ENCODE results near the gene PHPT1. TPM values are rescaled to one million over a fixed set of nuclear protein-coding genes. Genes with fewer than 3 reads are reported as not detected.
"Not testable (repeated sequence)": the region's sequence is repeated elsewhere in the genome, so short reads cannot be mapped to it uniquely, and the experiment has no call there.

PHPT1 gene
- total RNA-seq, 4 donors from 2014 or later, result 43.4 to 84.1 (median 53.9) TPM

GRCh38 chr9:136835162-136835931 lies 13.9 kb upstream of the PHPT1 start:
- intact Hi-C loops (cut with DNase I), result no loop called here
- peaks cover 29 to 92% (median 80%) of the 10 kb centered on the region in 4 donors for H3K36me3 ChIP-seq
- no peak overlapping the region for H3K27ac ChIP-seq (replicated peaks in 1 of 4)
- peaks cover 0 to 1% (median under 1%) of the 10 kb centered on the region in 4 donors for H3K4me1 ChIP-seq
- TF ChIP-seq POLR2A (IDR thresholded peaks at IDR 0.05; ENCODE audit: low read depth) (no peak), EP300 (IDR thresholded peaks at IDR 0.05) (no peak), POLR2AphosphoS5 (IDR thresholded peaks at IDR 0.05) (no peak), CTCF (IDR thresholded peaks at IDR 0.05) (no peak)
- H3K4me3 ChIP-seq, result no peak overlapping the region
- no peak for DNase-seq (ENCODE audit: extremely low spot score)
- no peaks in the 10 kb centered on the region for H3K9me3 ChIP-seq
- H3K27me3 ChIP-seq, result no peaks in the 10 kb centered on the region
- 89% methylated on average over 29 of the region's 36 CpGs for WGBS

- H3K36me3 ChIP-seq, result peaks cover 24 to 92% (median 78%) of the 10 kb centered on the region in 4 donors
- 98% methylated on average over 12 of the region's 21 CpGs for WGBS
- TF ChIP-seq EP300 (IDR thresholded peaks at IDR 0.05) (no peak), CTCF (IDR thresholded peaks at IDR 0.05) (no peak), POLR2A (IDR thresholded peaks at IDR 0.05; ENCODE audit: low read depth) (no peak), POLR2AphosphoS5 (IDR thresholded peaks at IDR 0.05) (no peak)
Measured at GRCh38 chr9:136835932-136836904, 13.0 kb upstream of the PHPT1 start.

GRCh38 chr9:136837146-136837855 lies 11.9 kb upstream of the PHPT1 start:
- TF ChIP-seq CTCF (IDR thresholded peaks at IDR 0.05), result no peak
- no peak for TF ChIP-seq POLR2A (IDR thresholded peaks at IDR 0.05; ENCODE audit: low read depth)
- TF ChIP-seq EP300 (IDR thresholded peaks at IDR 0.05), result no peak
- no peak for TF ChIP-seq POLR2AphosphoS5 (IDR thresholded peaks at IDR 0.05)
- WGBS, result 91% methylated on average over 20 of the region's 27 CpGs
- intact Hi-C loops (cut with DNase I), result no loop called here

More at GRCh38 chr9:136835932-136836904, 13.0 kb upstream of the PHPT1 start:
- no peak for DNase-seq (ENCODE audit: extremely low spot score)
- no peak overlapping the region for H3K4me3 ChIP-seq
- no peak overlapping the region for H3K27ac ChIP-seq (replicated peaks in 1 of 4)
- peaks cover 1 to 10% (median 8%) of the 10 kb centered on the region in 4 donors for H3K4me1 ChIP-seq
- H3K9me3 ChIP-seq, result no peaks in the 10 kb centered on the region
- intact Hi-C loops (cut with DNase I), result no loop called here
- H3K27me3 ChIP-seq, result no peaks in the 10 kb centered on the region

GRCh38 chr9:136837856-136838277 lies 11.3 kb upstream of the PHPT1 start:
- WGBS, result 89% methylated on average over 11 of the region's 15 CpGs
- DNase-seq (ENCODE audit: extremely low spot score); intact Hi-C loops (cut with DNase I); H3K27ac ChIP-seq (replicated peaks in 1 of 4); H3K27me3 ChIP-seq; H3K9me3 ChIP-seq; H3K4me3 ChIP-seq: not testable (repeated sequence)
- Histone ChIP-seq H3K36me3 (peaks cover 8 to 77% (median 61%) of the 10 kb centered on the region in 4 donors), H3K4me1 (peaks cover 18 to 27% (median 25%) of the 10 kb centered on the region in 4 donors)

More at GRCh38 chr9:136837146-136837855, 11.9 kb upstream of the PHPT1 start:
- peaks cover 12 to 21% (median 19%) of the 10 kb centered on the region in 4 donors for H3K4me1 ChIP-seq
- no peak overlapping the region for H3K27ac ChIP-seq (replicated peaks in 1 of 4)
- DNase-seq (ENCODE audit: extremely low spot score), result no peak
- no peak overlapping the region for H3K4me3 ChIP-seq
- H3K9me3 ChIP-seq, result no peaks in the 10 kb centered on the region
- no peaks in the 10 kb centered on the region for H3K27me3 ChIP-seq
- H3K36me3 ChIP-seq, result peaks cover 14 to 83% (median 67%) of the 10 kb centered on the region in 4 donors
